ENCODE results near the gene MBTPS2. TPM values are rescaled to one million over a fixed set of nuclear protein-coding genes. Genes with fewer than 3 reads are reported as not detected.

The MBTPS2 gene
- 4.3 and 5.3 TPM in 2 replicates for total RNA-seq (ENCODE audit: low replicate concordance)

DNA sequence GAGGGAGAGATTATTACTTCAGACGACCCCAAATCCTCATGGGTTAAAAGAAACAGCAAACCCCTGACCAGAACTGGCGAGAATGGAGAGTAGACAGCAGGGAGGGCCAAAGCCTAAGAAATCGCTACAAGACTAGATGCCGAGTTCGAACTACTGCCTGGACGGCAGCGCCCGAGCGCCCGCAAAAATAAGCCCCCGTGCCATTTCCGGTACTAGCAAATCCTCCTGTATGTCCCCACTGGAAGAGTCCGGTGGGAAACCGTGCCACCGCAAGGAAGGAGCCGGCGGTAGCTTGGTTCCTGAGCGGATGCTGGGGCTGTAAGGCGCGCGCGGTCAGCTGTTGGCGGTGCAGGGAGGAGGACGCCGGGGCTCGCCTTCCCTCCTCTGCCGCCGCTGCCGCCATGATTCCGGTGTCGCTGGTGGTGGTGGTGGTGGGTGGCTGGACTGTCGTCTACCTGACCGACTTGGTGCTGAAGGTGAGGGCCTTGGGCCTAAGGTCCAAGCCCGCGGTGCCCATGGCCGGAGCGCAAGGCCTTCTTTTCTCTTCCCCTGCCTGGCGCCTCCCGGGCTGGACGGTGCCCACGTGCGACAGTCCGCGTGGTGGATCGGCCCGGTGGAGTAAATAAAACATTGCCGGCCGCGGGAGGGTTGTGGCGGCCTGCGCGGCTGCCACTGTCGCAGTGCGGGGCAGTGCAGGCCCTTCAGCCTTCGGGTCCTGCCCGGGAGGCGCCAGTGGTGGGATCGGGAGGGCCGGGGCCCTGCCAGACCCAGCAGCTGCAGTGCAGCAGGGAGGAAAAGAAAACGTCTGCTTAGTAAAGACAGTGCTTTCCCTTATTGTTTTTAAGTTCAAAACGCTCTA lies at the start of gene MBTPS2:
Gene MBTPS2 (plus strand): TSS at position 284 of the 859 bp plus-strand sequence. CDS start 118 bp downstream, at position 402.

DNA sequence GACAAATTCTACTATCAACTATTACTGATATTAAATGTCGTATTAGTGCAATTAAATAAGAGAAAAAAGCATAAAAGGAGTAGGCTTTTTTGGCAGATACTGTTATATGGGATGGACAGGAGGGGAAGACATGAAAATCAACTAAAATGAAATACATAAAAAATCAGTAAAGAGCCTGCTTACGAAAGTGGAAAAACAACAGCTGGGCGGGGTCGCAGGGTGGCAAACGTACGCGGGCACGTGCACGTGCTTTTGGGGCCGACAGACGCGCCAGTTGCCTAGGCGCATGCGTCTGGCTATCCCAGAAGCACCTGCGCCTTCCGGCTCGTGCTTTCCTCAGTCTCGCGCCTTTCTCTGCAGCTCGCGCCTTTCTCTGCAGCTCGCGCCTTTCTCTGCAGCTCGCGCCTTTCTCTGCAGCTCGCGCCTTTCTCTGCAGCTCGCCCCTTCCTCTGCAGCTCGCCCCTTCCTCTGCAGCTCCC lies 16.6 kb downstream of the MBTPS2 start, which contains the start of gene YY2:
Gene YY2 (plus strand): TSS at position 51 of the 479 bp plus-strand sequence. CDS start 498 bp downstream, outside the sequence.

Other genes with a start within 250 kb of the MBTPS2 start
- not detected in 2 replicates for gene KLHL34, start 181.3 kb upstream of the MBTPS2 start, total RNA-seq (ENCODE audit: low replicate concordance)
- not detected in 2 replicates for gene SMPX, start 81.5 kb upstream of the MBTPS2 start, total RNA-seq (ENCODE audit: low replicate concordance)
- 1.1 and 1.3 TPM in 2 replicates for gene YY2, start 16.4 kb downstream of the MBTPS2 start, total RNA-seq (ENCODE audit: low replicate concordance)
- 116 and 142 TPM in 2 replicates for gene SMS, start 101.1 kb downstream of the MBTPS2 start, total RNA-seq (ENCODE audit: low replicate concordance)
- gene PHEX, start 192.7 kb downstream of the MBTPS2 start, total RNA-seq (ENCODE audit: low replicate concordance) = 0.08 and 1.2 TPM in 2 replicates